Cardiac muscle cell (in vitro differentiated cells and primary cell): ENCODE measurements around the gene PRDX5. TPM values are rescaled to one million over a fixed set of nuclear protein-coding genes. Genes with fewer than 3 reads are reported as not detected.

Experiments
- DNase-seq, 2 donors: peaks; one replicate each; pipeline versions ENCODE4 v3.0.0 to v3.0.0-alpha.2; 2010 to 2017; ENCODE audit warnings: low read depth in 1 of 2, low spot score in 1 of 2
- H3K27ac ChIP-seq: fragments of 200-600 bp; sonication (generic); 2 replicates; pipeline ENCODE4 v1.5.1; 2016
- H3K27me3 ChIP-seq: fragments of 200-600 bp; sonication (generic); 2 replicates; pipeline ENCODE4 v1.6.0; 2016; ENCODE audit warnings: control low read depth
- H3K36me3 ChIP-seq: fragments of 200-600 bp; sonication (generic); 2 replicates; pipeline ENCODE4 v1.5.1; 2016; ENCODE audit warnings: control low read depth
- H3K4me1 ChIP-seq: fragments of 200-600 bp; sonication (generic); 2 replicates; pipeline ENCODE4 v1.8.1; 2017; ENCODE audit warnings: low read depth, mild to moderate bottlenecking, mixed run types
- H3K4me3 ChIP-seq: fragments of 200-600 bp; sonication (generic); 2 replicates; pipeline ENCODE4 v1.5.1; 2016; ENCODE audit warnings: mild to moderate bottlenecking
- H3K9me3 ChIP-seq: fragments of 200-600 bp; sonication (generic); 2 replicates; pipeline ENCODE4 v1.5.1; 2017; ENCODE audit warnings: low read depth, mild to moderate bottlenecking, control low read depth
- CTCF ChIP-seq: IDR thresholded peaks from 2 replicates; pipeline ENCODE4 v1.5.1; 2012; ENCODE audit warnings: low read depth, mild to moderate bottlenecking, low read length
- polyA plus RNA-seq: library from polyadenylated mRNA; unstranded; fragments of >200 nt; fragmentation: Nextera tagmentation; extraction: Ambion mirVana; gene quantifications from 2 replicates; pipeline ENCODE4 v1.2.1, GENCODE V29; 2016
- total RNA-seq: library from RNA; depleted of rRNA; stranded (reverse); fragments of >200 nt; gene quantifications from 2 replicates; pipeline ENCODE4 v1.2.3, GENCODE V29; 2016

PRDX5 gene
- total and polyA plus RNA-seq, 2 experiments from 2014 or later, result 500 to 784 TPM

DNA sequence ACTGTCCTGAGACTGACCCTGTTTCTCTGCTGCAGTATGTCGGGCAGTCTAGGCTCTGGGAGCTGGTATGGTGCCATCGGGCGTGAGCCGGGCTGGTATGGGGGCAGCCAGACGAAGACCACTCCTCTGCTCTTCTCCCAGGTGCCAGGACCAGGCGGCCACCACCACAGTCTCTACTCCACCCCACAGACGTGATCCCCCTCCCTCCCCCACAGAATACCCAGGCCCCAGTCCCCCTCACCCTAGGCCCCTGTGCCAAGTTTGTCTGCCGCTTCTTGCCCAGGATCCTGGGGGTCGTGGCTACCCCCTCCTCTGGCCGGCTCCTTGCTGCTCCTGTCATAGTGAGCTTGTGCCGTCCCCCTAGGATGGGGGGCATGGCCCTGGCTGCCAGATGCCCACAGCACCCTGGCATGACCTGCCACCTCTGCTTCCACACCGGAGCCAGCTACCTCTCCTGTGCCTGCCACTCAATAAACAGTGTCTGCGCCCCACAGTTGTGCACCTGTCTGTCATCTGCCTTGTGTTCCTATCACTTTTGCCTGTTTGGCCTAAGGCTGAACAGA, 28.8 kb upstream of the PRDX5 start:
- TF ChIP-seq CTCF, result no peak
- Histone ChIP-seq H3K27ac (no peak overlapping the region), H3K27me3 (peaks cover 51% of the 10 kb centered on the region), H3K9me3 (no peaks in the 10 kb centered on the region), H3K4me1 (no peaks in the 10 kb centered on the region), H3K4me3 (no peak overlapping the region), H3K36me3 (no peaks in the 10 kb centered on the region)
- DNase-seq, result no peak

DNA sequence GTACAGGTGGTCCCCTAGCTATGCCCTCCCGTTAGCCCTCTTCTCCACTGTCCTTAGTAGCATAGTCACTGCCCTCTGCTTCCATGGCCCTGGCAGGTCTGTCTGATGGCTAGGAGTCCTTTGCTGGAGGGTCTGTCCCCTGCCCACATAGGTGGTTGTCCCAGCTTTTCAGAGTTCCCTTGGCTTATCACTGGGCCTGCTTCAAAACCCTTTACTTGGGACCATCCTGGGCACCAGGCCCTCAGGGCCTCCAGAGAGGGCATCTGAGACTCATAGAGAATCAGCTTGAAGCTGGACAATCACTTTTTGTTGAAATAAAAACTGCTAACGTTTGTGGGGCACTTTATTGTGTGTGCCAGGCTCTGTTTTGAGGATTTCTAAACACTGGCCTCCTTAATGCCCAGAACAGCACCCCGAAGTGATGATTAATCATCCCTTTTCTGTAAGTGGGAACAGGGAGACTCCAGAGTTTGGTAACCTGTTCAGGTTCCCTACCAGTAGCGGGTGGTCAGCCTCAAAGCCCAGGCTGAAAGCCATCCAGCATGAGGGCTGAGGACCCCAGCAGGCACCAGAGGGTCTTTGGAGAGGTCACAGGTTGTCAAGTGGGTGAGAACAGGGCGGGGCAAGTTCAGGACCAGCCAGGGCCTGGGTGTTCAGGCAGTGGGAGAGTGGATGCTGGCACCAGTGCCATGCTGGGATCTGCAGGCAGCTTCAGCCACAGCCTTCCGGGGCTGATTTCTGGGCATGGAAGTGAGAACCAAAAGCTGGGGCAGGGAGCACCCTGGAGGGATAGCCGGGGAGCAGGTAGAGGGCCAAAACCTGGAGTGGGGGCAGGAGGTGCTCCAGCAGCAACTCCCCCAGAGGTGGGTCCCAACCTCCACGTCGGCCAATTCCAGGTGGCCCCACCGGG, 27.3 kb upstream of the PRDX5 start:
- Histone ChIP-seq H3K27ac (no peak overlapping the region), H3K9me3 (no peaks in the 10 kb centered on the region), H3K27me3 (peaks cover 66% of the 10 kb centered on the region), H3K4me1 (no peaks in the 10 kb centered on the region), H3K4me3 (no peak overlapping the region), H3K36me3 (no peaks in the 10 kb centered on the region)
- no peak for TF ChIP-seq CTCF
- DNase-seq, result no peak

- Histone ChIP-seq H3K4me3 (peak within 1 kb of the TSS; percentile 18), H3K36me3 (no peaks in the 10 kb centered on the region), H3K4me1 (no peaks in the 10 kb centered on the region), H3K27ac (no peak within 1 kb of the TSS), H3K9me3 (no peaks in the 10 kb centered on the region), H3K27me3 (peaks cover 73% of the 10 kb centered on the region)
- TF ChIP-seq CTCF, result no peak
- DNase-seq, result no peak
Observed at GRCh38 chr11:64291262-64291751, 26.6 kb upstream of the PRDX5 start, which contains the start of gene KCNK4. Gene KCNK4 (plus strand): TSS chr11:64291302. CDS start chr11:64293019, 1,717 bp downstream.

- Histone ChIP-seq H3K9me3 (no peaks in the 10 kb centered on the region), H3K4me1 (no peaks in the 10 kb centered on the region), H3K4me3 (peak overlapping the region; percentile 18), H3K27ac (no peak overlapping the region), H3K27me3 (peaks cover 79% of the 10 kb centered on the region), H3K36me3 (no peaks in the 10 kb centered on the region)
- no peak for DNase-seq
- TF ChIP-seq CTCF, result no peak
Observed at GRCh38 chr11:64291752-64292459, 26.0 kb upstream of the PRDX5 start.

GRCh38 chr11:64292460-64293254, 25.3 kb upstream of the PRDX5 start:
- no peak for TF ChIP-seq CTCF
- H3K36me3 ChIP-seq, result no peaks in the 10 kb centered on the region
- DNase-seq, result no peak
- no peaks in the 10 kb centered on the region for H3K4me1 ChIP-seq
- H3K27ac ChIP-seq, result no peak overlapping the region
- no peaks in the 10 kb centered on the region for H3K9me3 ChIP-seq
- H3K4me3 ChIP-seq, result peak overlapping the region; percentile 18
- peaks cover 86% of the 10 kb centered on the region for H3K27me3 ChIP-seq
